Peyer's patch (tissue), 4 donors: Measurements from ENCODE around the gene TSEN34.
A peak's percentile ranks its signal among the peaks of the same experiment; 100 is the strongest.

Source experiments
- POLR2A ChIP-seq, 2 donors: fragments of 450-650 bp; IDR thresholded peaks; one replicate each; pipeline ENCODE4 v1.5.1; 2017; ENCODE audit warnings: antibody characterized with exemption in 2 of 2, mild to moderate bottlenecking in 2 of 2, moderate library complexity in 2 of 2
- TF ChIP-seq, protein P1 (sequence below), 6 experiments: fragments of 450-650 bp in 4 of 6; fragments of 200-600 bp in 2 of 6; sonication (generic) in 1 of 6; IDR thresholded peaks; one replicate each; pipeline ENCODE4 v1.5.1; 2017 to 2019; ENCODE audit warnings: antibody characterized with exemption in 6 of 6, mild to moderate bottlenecking in 3 of 6, moderate library complexity in 1 of 6

DNA sequence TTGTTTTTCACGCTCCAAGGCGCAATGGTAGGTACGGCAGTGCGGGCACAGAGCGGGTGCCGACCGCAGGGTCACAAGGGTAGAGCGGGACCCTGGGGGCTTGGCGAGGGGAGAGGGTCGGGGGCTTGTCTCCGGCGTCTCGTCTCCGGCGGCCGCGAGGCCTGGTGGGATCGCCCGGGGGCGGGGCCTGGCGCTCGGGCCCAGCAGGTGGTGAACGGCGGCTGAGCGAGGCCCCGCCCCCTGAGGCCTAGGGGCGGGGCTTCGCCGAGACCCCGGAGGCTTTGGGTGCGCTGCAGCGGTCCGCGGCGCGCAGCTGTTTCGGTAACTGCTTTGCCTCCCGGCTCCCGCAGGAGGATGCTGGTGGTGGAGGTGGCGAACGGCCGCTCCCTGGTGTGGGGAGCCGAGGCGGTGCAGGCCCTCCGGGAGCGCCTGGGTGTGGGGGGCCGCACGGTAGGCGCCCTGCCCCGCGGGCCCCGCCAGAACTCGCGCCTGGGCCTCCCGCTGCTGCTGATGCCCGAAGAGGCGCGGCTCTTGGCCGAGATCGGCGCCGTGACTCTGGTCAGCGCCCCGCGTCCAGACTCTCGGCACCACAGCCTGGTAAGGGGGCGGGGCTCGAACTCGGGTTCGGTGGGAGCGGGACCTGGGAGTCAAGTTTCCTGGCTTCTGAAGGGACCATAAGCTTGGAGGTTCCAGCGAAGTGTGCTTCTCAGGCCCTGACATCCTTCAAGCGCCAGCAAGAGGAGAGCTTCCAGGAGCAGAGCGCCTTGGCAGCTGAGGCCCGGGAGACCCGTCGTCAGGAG, at the start of gene TSEN34:
- peak; percentile 58 to 66 for TF ChIP-seq POLR2A (IDR thresholded peaks at IDR 0.05)
- TF ChIP-seq, protein P1, sequence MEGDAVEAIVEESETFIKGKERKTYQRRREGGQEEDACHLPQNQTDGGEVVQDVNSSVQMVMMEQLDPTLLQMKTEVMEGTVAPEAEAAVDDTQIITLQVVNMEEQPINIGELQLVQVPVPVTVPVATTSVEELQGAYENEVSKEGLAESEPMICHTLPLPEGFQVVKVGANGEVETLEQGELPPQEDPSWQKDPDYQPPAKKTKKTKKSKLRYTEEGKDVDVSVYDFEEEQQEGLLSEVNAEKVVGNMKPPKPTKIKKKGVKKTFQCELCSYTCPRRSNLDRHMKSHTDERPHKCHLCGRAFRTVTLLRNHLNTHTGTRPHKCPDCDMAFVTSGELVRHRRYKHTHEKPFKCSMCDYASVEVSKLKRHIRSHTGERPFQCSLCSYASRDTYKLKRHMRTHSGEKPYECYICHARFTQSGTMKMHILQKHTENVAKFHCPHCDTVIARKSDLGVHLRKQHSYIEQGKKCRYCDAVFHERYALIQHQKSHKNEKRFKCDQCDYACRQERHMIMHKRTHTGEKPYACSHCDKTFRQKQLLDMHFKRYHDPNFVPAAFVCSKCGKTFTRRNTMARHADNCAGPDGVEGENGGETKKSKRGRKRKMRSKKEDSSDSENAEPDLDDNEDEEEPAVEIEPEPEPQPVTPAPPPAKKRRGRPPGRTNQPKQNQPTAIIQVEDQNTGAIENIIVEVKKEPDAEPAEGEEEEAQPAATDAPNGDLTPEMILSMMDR (IDR thresholded peaks at IDR 0.05), result peak in 1 of 6 experiments; percentile 12
